Activated CD4-positive, alpha-beta T cell treated with anti-CD3 and anti-CD28 coated beads, Interleukin-2, amount 50 U/mL, for 4 hours (primary cell): ENCODE results near the gene SPAAR.
"Not testable (repeated sequence)": the region's sequence is repeated elsewhere in the genome, so short reads cannot be mapped to it uniquely, and the experiment has no call there.

Experiments
- DNase-seq, 2 experiments: peaks; one replicate each; pipeline ENCODE4 v3.0.0-alpha.2; 2020

SPAAR gene

DNA sequence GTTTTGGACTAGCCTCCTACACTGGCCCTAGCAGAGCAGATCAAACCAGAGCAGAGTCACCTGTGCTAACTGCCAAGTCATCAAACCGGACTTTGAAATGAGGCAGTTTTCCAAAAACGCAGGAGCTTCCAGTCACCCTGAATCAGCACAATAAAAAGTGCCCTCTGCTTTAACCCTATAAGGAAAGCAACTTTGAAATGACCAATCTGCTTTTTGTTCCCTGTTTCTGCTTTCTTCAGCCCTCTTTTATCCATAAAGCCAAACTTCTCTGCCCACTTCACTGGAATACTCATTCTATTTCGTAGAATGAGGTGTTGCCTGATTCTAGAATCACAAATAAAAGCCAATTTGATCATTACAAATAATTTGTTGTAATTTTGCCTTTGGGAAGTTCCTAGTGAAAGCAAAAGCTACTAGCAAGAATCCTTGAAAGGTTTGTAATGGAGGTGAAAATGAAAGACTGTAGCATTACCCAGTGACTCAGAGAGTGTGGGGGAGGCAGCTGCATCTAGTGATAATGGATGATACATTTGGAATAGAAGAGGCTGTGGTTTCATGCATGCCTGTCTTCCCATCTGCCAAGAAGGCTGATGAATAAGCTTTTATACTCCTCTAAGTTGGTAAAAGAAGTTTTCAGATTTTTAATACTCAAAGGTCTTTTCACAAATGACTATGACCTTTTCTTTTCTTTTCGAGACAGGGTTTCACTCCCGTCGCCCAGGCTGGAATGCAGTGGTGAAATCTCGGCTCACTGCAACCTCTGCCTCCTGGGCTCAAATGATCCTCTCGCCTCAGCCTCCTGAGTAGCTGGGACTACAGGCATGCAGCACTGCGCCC lies 14.9 kb downstream of the SPAAR start:
- DNase-seq, result no peak

DNA sequence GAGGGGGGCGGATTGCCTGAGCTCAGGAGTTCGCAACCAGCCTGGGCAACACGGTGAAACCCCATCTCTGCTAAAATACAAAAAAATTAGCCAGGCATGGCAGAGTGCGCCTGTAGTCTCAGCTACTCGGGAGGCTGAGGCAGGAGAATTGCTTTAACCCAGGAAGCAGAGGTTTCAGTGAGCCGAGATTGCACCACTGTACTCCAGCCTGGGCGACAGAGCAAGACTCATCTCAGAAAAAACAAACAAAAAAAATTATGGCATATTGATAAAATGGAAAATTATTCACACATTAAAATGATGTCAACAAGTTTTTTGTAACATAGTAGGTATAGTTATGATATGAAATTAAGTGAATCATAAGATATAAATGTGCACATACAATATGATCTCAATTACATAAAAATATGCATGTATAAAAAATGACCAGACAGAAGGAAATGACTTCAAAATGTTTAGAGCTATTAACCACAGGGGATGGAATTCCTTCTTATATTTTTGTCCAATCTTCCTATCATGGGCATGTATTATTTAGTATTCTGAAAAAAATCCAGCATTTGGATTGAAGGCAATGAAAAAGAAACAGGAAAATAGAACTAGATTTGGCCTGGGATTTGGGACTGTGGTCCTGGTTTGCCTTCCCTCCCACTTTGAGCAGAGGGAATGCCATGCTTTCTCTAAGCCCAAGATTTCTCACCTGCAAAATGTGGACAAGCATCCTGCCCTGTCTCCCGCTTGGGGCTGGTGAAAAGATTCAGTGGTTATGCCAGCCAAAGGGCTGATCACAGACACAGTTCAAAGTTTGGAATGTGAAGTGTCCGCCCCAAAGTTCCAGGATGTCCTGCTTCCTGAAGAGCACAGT lies 19.5 kb downstream of the SPAAR start:
- no peak for DNase-seq

DNA sequence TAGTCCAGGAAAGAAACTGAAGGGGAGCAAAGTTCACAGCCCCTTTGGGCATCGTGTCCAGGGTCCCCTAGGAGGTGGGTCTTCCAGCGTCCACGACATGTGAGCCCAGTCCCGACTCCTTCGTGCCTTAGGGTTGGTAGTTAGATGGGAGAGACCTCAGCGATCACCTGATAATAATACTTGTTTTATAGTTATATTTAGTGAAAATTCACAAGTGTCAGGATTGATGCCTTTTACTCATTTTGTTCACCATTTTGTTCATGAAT lies 20.1 kb downstream of the SPAAR start:
- no peak for DNase-seq

GRCh38 chr9:35930521-35930920 lies 21.2 kb downstream of the SPAAR start:
- DNase-seq, result no peak

DNA sequence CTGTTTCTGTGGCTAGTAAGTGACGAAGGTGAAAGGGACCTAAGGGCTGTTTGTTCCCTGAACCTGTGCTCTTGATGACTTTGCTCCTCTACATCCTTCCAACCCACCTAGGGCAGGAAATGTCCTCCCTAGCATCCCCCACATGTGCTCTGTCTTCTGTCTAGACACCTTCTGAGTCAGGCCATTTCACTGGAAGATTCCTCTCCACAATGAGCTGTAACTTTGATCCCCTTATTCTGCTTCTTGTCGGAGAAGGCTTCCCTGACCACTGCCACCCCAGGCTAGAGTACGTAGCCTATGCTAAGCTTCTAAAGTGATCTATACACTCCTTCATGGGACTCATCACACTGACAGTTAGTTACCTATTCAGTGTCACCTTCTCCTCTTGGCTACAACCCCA lies 21.7 kb downstream of the SPAAR start:
- no peak for DNase-seq

DNA sequence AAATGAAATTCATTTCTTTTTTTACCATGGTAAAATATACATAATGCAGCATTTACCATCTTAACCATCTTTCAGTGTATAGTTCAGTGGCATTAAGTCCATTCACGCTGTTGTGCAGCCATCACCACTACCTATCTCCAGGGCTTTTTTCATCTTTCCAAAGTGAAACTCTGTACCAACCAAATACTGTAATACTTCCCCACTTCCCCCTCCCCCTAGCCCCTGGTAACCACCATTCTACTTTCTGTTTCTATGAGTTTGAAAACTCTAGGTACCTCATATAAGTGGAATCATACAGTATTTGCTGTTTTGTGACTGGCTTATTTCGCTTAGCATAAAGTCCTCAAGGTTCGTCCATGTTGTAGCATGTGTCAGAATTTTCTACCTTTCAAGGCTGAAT lies 23.4 kb downstream of the SPAAR start:
- DNase-seq, result no peak

GRCh38 chr9:35933550-35934067 lies 24.3 kb downstream of the SPAAR start:
- DNase-seq, result no peak

DNA sequence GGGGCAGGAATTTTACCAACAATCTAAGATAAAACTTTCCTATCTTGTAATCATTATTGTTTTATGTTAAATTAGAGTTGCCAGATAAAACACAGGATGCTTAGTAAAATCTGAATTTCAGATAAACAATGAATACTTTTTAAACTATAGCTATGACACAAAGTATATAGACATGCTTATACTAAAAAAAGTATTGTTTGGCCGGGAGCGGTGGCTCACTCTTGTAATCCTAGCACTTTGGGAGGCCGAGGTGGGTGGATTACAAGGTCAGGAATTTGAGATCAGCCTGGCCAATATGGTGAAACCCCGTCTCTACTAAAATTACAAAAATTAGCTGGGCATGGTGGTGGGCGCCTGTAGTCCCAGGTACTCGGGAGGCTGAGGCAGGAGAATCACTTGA lies 24.8 kb downstream of the SPAAR start:
- not testable (repeated sequence) for DNase-seq

- no peak for DNase-seq
These were observed 26.0 kb downstream of the SPAAR start for GRCh38 chr9:35935261-35935660.

DNA sequence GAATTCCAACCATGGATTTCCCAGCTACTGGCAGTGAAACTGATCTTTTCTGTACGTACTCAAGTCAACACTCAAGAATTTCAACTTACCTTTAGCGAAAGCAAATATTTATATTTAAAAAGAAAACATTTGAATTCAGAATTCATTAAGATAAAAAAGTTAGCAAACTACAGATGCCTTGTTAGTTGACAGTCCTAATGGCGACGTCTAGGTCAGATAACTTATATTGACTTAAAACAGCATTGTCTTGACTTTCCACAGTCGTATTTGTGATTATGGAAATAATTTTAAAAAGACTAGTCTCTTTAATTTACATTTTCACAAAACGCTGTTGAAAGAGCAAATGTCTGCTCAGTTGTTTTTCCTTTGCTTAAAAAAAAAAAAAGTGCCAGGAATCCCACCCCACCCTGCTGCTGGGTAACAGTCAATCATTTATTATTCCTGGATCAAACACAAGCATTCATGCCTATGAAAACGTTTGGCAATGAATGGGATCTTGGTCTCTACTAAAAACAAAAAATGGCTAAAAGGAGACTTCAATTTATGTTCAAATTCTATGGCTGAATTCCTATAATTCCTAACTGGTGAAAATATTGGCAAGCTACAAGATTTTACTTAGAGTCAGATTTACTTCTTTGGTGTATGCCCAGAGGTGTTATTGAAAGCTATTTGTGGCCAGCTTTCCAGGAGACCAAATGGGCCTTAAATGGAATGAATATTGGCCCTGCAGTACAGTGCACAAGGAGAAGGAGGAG lies 26.6 kb downstream of the SPAAR start:
- no peak for DNase-seq

DNA sequence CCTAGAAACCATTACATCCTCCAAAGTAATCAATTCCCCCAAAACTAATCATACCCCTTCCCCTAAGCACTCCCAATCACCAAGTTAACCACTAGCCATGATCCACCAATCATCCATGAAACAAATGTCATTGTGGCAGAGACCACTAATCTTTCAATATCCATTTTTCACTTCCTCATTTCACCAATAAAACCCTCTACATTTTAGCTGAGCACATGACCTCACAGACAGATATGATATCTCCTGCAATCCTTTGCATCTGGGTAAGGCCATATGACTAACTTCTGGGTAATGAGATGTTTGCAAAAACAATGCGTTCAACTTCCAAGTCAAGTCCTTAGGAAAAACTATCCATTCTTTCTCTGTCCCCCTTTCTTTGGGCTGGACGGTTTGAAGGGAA lies 27.9 kb downstream of the SPAAR start:
- no peak for DNase-seq

DNA sequence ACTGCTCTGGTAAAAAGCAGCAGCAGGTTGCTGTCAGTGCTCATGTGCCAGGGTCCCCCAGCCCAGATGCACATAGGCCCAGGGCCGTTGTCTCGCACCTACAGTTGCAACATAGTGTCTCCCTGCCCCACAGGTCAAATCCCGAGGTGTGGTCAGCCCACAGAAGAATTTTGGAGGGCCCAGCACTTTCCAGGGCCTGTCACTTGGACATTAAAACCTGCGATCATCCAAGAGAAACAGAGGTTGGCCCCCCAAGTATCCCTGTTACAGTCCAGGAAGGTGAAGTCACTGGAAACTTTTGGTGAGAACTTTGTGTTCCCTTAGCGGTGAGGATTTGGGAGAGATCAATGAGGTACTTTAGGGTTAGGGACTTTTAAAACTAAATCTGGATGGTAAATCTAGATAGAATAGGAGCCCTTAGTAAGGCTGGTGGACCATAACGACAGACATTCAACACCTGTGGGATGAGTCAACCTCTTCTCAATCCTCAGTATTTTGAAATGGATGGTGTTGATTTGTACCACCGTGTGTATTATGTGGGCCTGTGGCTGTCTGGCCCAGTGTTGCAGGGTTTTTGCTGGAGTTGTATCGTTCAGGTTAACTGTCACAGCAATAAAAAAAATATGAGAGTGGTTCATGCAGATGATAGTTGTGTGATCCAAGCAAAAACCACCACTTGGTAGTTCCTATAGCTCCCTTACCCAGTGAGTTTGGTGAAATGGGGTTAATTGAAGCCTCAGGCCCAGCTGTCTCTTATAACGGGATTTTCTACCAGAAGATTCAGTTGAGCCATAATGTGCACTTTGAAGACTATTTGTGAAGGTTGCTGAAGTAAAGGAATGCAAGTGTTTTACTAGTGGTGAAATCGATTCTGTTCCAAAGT lies 29.4 kb downstream of the SPAAR start:
- DNase-seq, result no peak

DNA sequence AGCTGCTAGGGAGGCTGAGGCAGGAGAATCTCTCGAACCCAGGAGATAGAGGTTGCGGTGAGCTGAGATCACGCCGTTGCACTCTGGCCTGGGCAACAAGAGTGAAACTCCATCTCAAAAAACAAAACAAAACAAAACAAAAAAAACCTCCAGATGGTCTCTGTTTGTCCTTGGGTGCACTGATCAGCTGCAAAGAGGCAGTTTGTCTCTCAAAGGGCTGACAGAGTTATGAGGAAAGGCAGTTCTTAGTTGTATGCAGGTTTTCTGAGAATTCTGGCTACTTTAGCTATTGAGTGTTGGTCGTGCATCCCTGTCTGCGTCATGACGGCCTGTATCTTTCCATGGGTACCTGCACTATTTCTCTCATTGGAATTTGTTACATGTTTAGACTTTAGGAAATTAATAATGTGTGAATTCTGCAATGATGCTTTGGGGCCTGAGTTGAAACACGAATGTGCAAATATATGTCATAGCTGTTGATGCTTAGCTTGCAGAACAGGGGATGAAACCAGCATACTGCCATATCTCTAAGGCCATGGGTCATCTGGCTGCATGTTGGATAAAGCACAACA lies 30.5 kb downstream of the SPAAR start:
- no peak for DNase-seq

DNA sequence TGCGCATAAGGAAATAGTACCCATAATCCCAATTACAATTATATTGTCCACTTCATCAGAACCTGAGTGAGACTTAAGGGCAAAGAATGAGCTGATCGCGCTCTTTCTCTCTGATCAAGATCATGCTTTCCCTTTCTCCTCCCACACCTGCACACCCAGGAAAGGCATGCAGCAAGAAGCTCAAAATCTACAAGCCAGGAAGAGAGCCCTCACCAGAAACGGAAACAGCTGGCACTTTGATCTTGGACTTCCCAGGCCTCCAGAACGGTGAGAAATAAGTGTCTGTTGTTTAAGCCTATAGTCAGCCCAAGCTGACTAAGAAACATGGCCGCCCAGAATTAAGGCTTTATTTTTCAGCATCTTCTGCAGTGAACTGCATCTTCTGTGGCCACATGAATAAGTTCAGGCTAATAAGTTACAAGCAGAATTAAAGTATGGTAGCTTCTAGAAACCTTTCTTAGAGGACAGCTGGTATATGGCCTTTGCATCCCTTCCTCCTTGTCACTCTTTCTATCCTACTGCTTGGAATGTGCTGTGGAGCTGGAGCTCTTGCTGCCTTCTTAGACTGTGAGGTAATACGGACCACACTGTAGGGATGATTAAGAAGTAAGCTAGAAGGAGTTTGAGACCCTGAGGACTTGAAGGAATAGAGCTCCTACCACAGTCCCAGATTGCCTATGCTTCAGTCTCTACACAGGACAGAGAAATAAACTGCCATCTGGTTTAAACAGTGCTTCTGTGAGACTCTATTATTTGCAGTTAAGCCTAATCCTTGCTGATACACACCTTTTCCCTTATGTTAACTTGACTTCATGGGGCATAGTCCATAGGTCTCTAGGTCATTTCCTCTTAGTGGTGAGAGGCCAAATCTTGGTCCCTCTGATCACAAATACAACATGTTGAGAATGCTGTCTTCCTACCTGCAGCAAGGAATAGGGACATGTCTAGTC lies 31.4 kb downstream of the SPAAR start:
- DNase-seq, result peak in 1 of 2 experiments; percentile 18

DNA sequence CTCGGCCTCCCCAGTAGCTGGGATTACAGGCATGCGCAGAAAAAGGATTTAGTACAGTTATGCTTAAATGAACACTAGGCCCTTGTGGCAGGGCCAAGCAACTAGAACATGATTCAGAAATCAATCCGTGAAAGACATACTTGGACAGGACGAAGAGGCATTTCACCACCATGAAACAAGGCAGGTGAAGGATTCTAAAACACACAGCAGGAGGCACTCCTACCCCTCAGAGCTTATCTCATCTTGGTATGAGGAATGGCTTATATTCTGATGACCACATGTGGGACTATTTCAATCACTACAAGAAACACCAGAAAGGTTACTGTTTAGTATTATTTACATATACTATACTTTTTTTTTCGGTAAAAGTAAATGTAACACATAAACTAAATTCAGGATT lies 33.0 kb downstream of the SPAAR start:
- DNase-seq, result no peak

DNA sequence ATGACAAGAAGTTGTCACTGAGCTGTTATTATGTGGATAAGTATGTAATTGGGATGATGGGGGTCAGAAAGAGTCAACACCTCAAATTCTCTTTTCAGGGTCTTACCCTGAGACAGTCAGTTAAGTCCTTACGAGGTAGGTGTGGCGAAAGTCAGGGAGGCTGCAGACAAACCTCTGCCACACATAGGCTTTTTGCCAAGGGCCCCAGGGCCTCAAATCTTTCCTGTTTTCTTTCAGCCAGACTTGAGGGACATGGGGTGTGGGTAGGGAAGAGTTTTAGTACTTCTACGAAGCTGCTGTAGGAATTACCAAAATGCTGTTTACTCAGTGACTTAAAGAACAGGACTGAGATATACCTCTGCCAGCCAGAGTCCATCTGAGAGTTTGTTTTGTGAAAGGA lies 34.9 kb downstream of the SPAAR start:
- DNase-seq, result no peak

GRCh38 chr9:35944841-35945240 lies 35.6 kb downstream of the SPAAR start:
- no peak for DNase-seq

DNA sequence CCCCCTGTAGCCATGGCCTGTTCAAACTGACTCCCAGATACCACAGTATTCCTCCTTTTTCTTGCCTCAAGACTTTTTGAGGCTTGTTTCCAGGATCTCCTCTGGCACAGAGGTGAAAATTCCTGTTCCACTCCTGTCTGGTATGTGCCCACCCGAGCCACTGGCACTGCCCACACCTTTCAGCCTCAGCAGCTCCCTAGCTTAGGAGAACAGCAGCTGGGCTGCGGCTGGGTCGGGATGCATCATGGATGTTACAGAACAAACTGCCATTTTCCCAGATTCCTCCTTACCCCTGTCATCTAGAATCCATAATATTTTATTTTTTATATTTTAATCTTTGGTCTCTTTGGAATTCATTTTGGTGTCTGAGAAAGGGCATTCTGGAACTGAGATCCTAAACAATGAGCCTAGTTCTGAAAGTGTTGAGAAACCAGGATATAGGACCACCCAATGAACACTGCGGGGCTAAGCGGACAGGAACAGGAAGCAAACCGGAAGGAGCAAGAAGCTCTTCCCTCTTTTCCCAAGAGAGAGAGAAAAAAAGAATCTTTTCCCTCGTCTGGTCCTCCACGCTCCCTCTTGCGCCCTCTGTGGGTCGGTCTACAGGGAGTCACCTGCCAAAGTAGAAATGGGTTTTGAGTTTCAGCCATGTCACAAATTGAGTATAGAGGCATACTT lies 36.2 kb downstream of the SPAAR start:
- DNase-seq, result peak; percentile 63 to 65

GRCh38 chr9:35948451-35948850 lies 39.2 kb downstream of the SPAAR start:
- no peak for DNase-seq

GRCh38 chr9:35948901-35949318 lies 39.6 kb downstream of the SPAAR start:
- DNase-seq, result no peak
